H9 (cell line): ENCODE results near the gene ZNF75A. TPM values are rescaled to one million over a fixed set of nuclear protein-coding genes. Genes with fewer than 3 reads are reported as not detected.
"Not testable (repeated sequence)": the region's sequence is repeated elsewhere in the genome, so short reads cannot be mapped to it uniquely, and the experiment has no call there.

ENCODE experiments used
- DNase-seq: peaks from one replicate; pipeline ENCODE4 v3.0.0-alpha.2; 2017
- H2AFZ ChIP-seq: one replicate; pipeline ENCODE4 v1.6.1; 2013; ENCODE audit warnings: mild to moderate bottlenecking, low read length, control low read depth, moderate library complexity
- H2AK5ac ChIP-seq: 2 replicates; pipeline ENCODE4 v1.6.1; 2013; ENCODE audit warnings: low read length, control low read depth, mixed read lengths; ENCODE audit not compliant: insufficient read length
- H2BK120ac ChIP-seq: one replicate; pipeline ENCODE4 v1.6.1; 2013; ENCODE audit warnings: low read depth, mild to moderate bottlenecking, low read length, control low read depth, inconsistent platforms; ENCODE audit not compliant: poor library complexity, severe bottlenecking
- H2BK12ac ChIP-seq: 2 replicates; pipeline ENCODE4 v1.6.1; 2013; ENCODE audit warnings: low read length, control low read depth, mixed read lengths, low read depth; ENCODE audit not compliant: insufficient read length
- H2BK15ac ChIP-seq: 2 replicates; pipeline ENCODE4 v1.6.1; 2013; ENCODE audit warnings: low read depth, low read length, control low read depth
- H2BK20ac ChIP-seq: one replicate; pipeline ENCODE4 v1.6.1; 2013; ENCODE audit warnings: low read depth, mild to moderate bottlenecking, low read length, control low read depth, inconsistent platforms; ENCODE audit not compliant: poor library complexity, severe bottlenecking
- H2BK5ac ChIP-seq: 2 replicates; pipeline ENCODE4 v1.6.1; 2013; ENCODE audit warnings: low read length, control low read depth, mixed read lengths; ENCODE audit not compliant: insufficient read length
- H3K14ac ChIP-seq: 2 replicates; pipeline ENCODE4 v1.6.1; 2013; ENCODE audit warnings: low read length, control low read depth; ENCODE audit not compliant: insufficient read depth
- H3K18ac ChIP-seq: 2 replicates; pipeline ENCODE4 v1.6.1; 2013; ENCODE audit warnings: low read depth, mild to moderate bottlenecking, mixed read lengths, low read length, control low read depth; ENCODE audit not compliant: insufficient read length
- H3K23ac ChIP-seq: 2 replicates; pipeline ENCODE4 v1.6.1; 2013; ENCODE audit warnings: low read length, control low read depth, mixed read lengths, low read depth; ENCODE audit not compliant: insufficient read length
- H3K23me2 ChIP-seq: 2 replicates; pipeline ENCODE4 v1.6.1; 2013; ENCODE audit warnings: low read depth, mild to moderate bottlenecking, mixed read lengths, low read length, control low read depth; ENCODE audit not compliant: insufficient read length, poor library complexity, severe bottlenecking
- H3K27ac ChIP-seq: 2 replicates; pipeline ENCODE4 v1.5.1; 2013; ENCODE audit warnings: low read length, control low read depth, mixed read lengths, low read depth; ENCODE audit not compliant: insufficient read length
- H3K27me3 ChIP-seq: 2 replicates; pipeline ENCODE4 v1.6.1; 2013; ENCODE audit warnings: low read length, control low read depth, inconsistent platforms; ENCODE audit not compliant: insufficient read depth
- H3K4ac ChIP-seq: 2 replicates; pipeline ENCODE4 v1.6.1; 2013; ENCODE audit warnings: low read depth, mild to moderate bottlenecking, control low read depth, inconsistent platforms, low read length, moderate library complexity
- H3K4me1 ChIP-seq: 2 replicates; pipeline ENCODE4 v1.6.1; 2013; ENCODE audit warnings: low read length, control low read depth, inconsistent platforms; ENCODE audit not compliant: insufficient read depth
- H3K4me2 ChIP-seq: 2 replicates; pipeline ENCODE4 v1.6.1; 2013; ENCODE audit warnings: low read length, control low read depth, mixed read lengths; ENCODE audit not compliant: insufficient read length, insufficient read depth
- H3K56ac ChIP-seq: 2 replicates; pipeline ENCODE4 v1.6.1; 2013; ENCODE audit warnings: low read depth, mild to moderate bottlenecking, mixed read lengths, low read length, control low read depth; ENCODE audit not compliant: insufficient read length
- H3K79me1 ChIP-seq: 2 replicates; pipeline ENCODE4 v1.6.1; 2013; ENCODE audit warnings: low read depth, mild to moderate bottlenecking, moderate library complexity, low read length, control low read depth, inconsistent platforms; ENCODE audit not compliant: insufficient read depth, poor library complexity, severe bottlenecking
- H3K79me2 ChIP-seq: 2 replicates; pipeline ENCODE4 v1.6.1; 2013; ENCODE audit warnings: low read length, control low read depth, inconsistent platforms; ENCODE audit not compliant: insufficient read depth
- H3K9ac ChIP-seq: 2 replicates; pipeline ENCODE4 v1.6.1; 2013; ENCODE audit warnings: low read length, control low read depth, mixed read lengths; ENCODE audit not compliant: insufficient read length; ENCODE audit errors: extremely low read depth
- H3K9me3 ChIP-seq: one replicate; pipeline ENCODE4 v1.6.1; 2013; ENCODE audit warnings: low read depth, low read length, inconsistent platforms; ENCODE audit not compliant: control insufficient read depth
- H3T11ph ChIP-seq: one replicate; pipeline ENCODE4 v1.6.1; 2013; ENCODE audit warnings: mild to moderate bottlenecking, low read length, control low read depth, inconsistent platforms
- H4K20me1 ChIP-seq: one replicate; pipeline ENCODE4 v1.6.1; 2013; ENCODE audit not compliant: control insufficient read depth, insufficient read length, insufficient read depth
- H4K5ac ChIP-seq: 2 replicates; pipeline ENCODE4 v1.6.1; 2013; ENCODE audit warnings: low read depth, mild to moderate bottlenecking, mixed read lengths, low read length, control low read depth; ENCODE audit not compliant: insufficient read length
- H4K8ac ChIP-seq: replicated peaks from 2 replicates; pipeline ENCODE4 v1.6.1; 2013; ENCODE audit warnings: low read length, control low read depth, mixed read lengths, low read depth; ENCODE audit not compliant: insufficient read length
- H4K91ac ChIP-seq: 2 replicates; pipeline ENCODE4 v1.6.1; 2013; ENCODE audit warnings: low read depth, mild to moderate bottlenecking, moderate library complexity, mixed read lengths, low read length, control low read depth; ENCODE audit not compliant: insufficient read length
- H3K27ac Mint-ChIP-seq, 3 experiments: 2 replicates in 2 of 3; 3 replicates in 1 of 3; pipeline ENCODE4 v1.8.0; 2020 to 2021; ENCODE audit warnings: mixed read lengths in 3 of 3, mild to moderate bottlenecking in 1 of 3, moderate library complexity in 1 of 3
- H3K27me3 Mint-ChIP-seq: 2 replicates; pipeline ENCODE4 v1.8.0; 2021; ENCODE audit warnings: low read depth, mild to moderate bottlenecking, moderate library complexity, mixed read lengths
- H3K36me3 Mint-ChIP-seq, 3 experiments: 2 replicates in 2 of 3; 3 replicates in 1 of 3; pipeline ENCODE4 v1.8.0; 2020 to 2021; ENCODE audit warnings: low read depth in 3 of 3, mixed read lengths in 3 of 3; ENCODE audit not compliant: insufficient read depth in 1 of 3
- H3K4me1 Mint-ChIP-seq, 2 experiments: 2 replicates each; pipeline ENCODE4 v1.8.0; 2020; ENCODE audit warnings: mixed read lengths in 2 of 2
- H3K4me3 Mint-ChIP-seq, 2 experiments: 2 replicates in 1 of 2; 3 replicates in 1 of 2; pipeline ENCODE4 v1.8.0; 2020 to 2021; ENCODE audit warnings: mild to moderate bottlenecking in 2 of 2, mixed read lengths in 2 of 2, moderate library complexity in 1 of 2
- H3K9me3 Mint-ChIP-seq, 2 experiments: 2 replicates in 1 of 2; 3 replicates in 1 of 2; pipeline ENCODE4 v1.8.0; 2020; ENCODE audit warnings: mild to moderate bottlenecking in 2 of 2, mixed read lengths in 2 of 2, moderate library complexity in 1 of 2
- CTCF ChIP-seq: fragments of 200-600 bp; sonication (generic); conservative IDR thresholded peaks from 3 replicates; pipeline ENCODE4 v1.8.0; 2021; ENCODE audit warnings: antibody characterized with exemption, mild to moderate bottlenecking
- WGBS: extraction: QIAGEN DNeasy Blood & Tissue Kit; methylation state at CpG from one replicate; pipeline ENCODE4 v1.1.7; 2013; ENCODE audit warnings: missing lambda C conversion rate, low lambda C conversion rate, mixed read lengths; ENCODE audit not compliant: insufficient read length; ENCODE audit errors: extremely low coverage; 5-methylcytosine and 5-hydroxymethylcytosine counted together
- total RNA-seq: library from RNA; stranded (reverse); gene quantifications from 2 replicates; pipeline ENCODE4 v1.2.1, GENCODE V29; 2021

Gene ZNF75A
- total RNA-seq, 1 experiment from 2014 or later: 42.4 TPM

GRCh38 chr16:3268294-3268693 is 37.0 kb upstream of the ZNF75A start:
- no peaks in the 10 kb centered on the region for H3K9me3 ChIP-seq
- Mint-ChIP-seq H3K27me3 (peaks cover 19% of the 10 kb centered on the region), H3K36me3 (no peaks in the 10 kb centered on the region), H3K9me3 (peaks cover 40 to 55% of the 10 kb centered on the region in 2 experiments), H3K27ac (no peak overlapping the region), H3K4me3 (no peak overlapping the region), H3K4me1 (peaks cover 3% of the 10 kb centered on the region in 2 experiments)
- H3K4me1 ChIP-seq: no peaks in the 10 kb centered on the region
- H4K5ac ChIP-seq: no peak overlapping the region
- TF ChIP-seq CTCF: no peak
- no peak overlapping the region for H2AK5ac ChIP-seq
- no peak overlapping the region for H3T11ph ChIP-seq
- H3K79me1 ChIP-seq: no peaks in the 10 kb centered on the region
- H4K8ac ChIP-seq: no peak overlapping the region
- H2BK120ac ChIP-seq: no peak overlapping the region
- peaks cover 3% of the 10 kb centered on the region for H3K23me2 ChIP-seq
- no peak overlapping the region for H3K27ac ChIP-seq
- H3K23ac ChIP-seq: no peak overlapping the region
- no peak overlapping the region for H3K14ac ChIP-seq
- no peak overlapping the region for H2BK15ac ChIP-seq
- no peak overlapping the region for H3K4me2 ChIP-seq
- H4K91ac ChIP-seq: no peak overlapping the region
- H3K9ac ChIP-seq: no peak overlapping the region
- no peak overlapping the region for H2BK5ac ChIP-seq
- no peak overlapping the region for H2BK20ac ChIP-seq
- H3K56ac ChIP-seq: no peak overlapping the region
- DNase-seq: no peak
- H2BK12ac ChIP-seq: no peak overlapping the region
- no peaks in the 10 kb centered on the region for H3K79me2 ChIP-seq
- no peaks in the 10 kb centered on the region for H4K20me1 ChIP-seq
- no peaks in the 10 kb centered on the region for H3K27me3 ChIP-seq
- no peak overlapping the region for H3K4ac ChIP-seq
- no CpG with 5 or more reads among the region's 1 CpG for WGBS
- H2AFZ ChIP-seq: no peak overlapping the region
- H3K18ac ChIP-seq: no peak overlapping the region

GRCh38 chr16:3270718-3271117 is 34.6 kb upstream of the ZNF75A start:
- not testable (repeated sequence) for H3K27ac Mint-ChIP-seq, H4K91ac ChIP-seq, H4K20me1 ChIP-seq, H2BK15ac ChIP-seq, H3K27ac ChIP-seq, DNase-seq, H3K56ac ChIP-seq, H3K4me1 ChIP-seq, H3K18ac ChIP-seq, H3K4me2 ChIP-seq, H4K8ac ChIP-seq, H3K9ac ChIP-seq, H3K27me3 ChIP-seq, H3K4ac ChIP-seq, H2AFZ ChIP-seq, H2BK5ac ChIP-seq, H3K23me2 ChIP-seq, H3K4me3 Mint-ChIP-seq, H3K14ac ChIP-seq, H3T11ph ChIP-seq, H3K4me1 Mint-ChIP-seq, H3K9me3 ChIP-seq, H2BK120ac ChIP-seq, H2AK5ac ChIP-seq, H2BK12ac ChIP-seq, H4K5ac ChIP-seq, H3K23ac ChIP-seq, H3K36me3 Mint-ChIP-seq, H2BK20ac ChIP-seq, H3K79me2 ChIP-seq, H3K79me1 ChIP-seq
- Mint-ChIP-seq H3K27me3 (peaks cover 12% of the 10 kb centered on the region), H3K9me3 (peaks cover 28 to 51% of the 10 kb centered on the region in 2 experiments)
- no CpG with 5 or more reads among the region's 5 CpGs for whole genome bisulfite sequencing
